Measurements from ENCODE around the gene GLTP. TPM values are rescaled to one million over a fixed set of nuclear protein-coding genes. Genes with fewer than 3 reads are reported as not detected.
"Not testable (repeated sequence)": the region's sequence is repeated elsewhere in the genome, so short reads cannot be mapped to it uniquely, and the experiment has no call there.

GLTP gene
- total RNA-seq, 1 donor from 2014 or later = 42.8 TPM

DNA sequence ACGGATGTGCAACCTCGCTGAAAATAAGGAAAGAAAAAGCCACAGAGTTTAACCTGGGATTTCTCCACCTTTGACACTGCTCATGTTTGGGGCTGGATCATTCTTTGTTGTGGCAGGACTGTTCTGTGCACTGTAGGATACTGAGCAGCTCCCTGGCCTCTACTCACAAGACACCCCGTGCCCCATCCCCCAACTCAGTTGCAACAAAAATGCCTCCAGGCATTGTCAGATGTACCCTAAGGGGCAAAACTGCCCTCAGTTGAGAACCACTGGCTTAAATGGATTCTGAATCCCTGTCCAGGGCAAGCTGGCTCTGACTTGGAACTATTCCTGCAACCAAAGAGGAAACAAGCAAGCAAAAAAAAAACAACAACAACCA, 2.1 kb downstream of the GLTP start:
- DNase-seq (ENCODE audit: low read depth) = no peak

DNA sequence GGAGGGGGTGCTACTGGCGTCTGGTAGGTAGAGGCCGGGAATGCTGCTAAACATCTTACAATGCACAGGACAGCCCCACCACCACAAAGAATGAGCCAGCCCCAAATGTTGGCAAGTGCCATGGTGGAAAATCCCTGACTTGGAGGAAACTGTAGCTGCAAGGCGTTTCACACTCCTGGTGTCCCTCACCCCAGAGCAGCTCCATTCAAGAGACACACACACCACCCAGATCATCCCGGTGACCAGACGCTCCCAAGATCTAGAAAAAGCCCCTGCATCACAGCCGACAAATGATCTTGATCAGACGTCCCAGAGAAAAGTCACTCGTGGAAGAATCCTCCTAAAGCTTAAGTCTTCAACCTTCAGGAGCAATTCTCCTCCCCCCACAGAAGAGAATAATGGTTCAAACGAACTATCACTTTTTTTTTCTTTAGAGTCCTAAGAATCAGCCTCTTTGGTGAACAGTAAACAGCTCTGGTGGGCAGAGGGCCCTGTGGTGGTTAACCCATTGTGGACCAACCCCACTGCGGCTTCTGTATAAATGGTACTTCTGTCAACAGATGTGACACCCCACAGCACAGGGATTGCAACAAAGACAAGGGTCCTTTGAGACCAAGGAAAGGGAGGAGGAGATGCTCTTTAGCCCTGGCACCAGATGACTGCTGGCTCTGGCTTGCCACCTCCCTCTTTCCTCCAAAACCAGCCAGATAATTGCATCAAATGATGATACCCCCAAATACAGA, 2.7 kb downstream of the GLTP start:
- no peak for DNase-seq (ENCODE audit: low read depth)

DNA sequence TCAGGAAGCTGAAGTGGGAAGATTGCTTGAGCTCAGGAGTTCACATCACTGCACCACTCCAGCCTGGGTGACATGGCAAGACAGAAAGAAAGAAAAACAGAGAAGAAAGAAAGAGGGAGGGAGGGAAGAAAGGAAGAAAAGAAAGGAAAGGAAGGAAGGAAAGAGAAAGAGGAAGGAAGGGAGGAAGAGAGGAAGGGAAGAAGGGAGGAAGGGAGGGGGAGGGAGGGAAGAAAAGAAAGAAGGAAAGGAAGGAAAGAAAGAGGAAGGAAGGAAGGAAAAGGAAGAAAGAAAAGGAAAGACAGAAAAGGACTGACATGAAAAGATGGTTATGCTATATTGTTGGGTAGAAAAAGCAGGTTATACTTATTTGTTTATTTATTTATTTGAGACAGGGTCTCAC, 3.9 kb downstream of the GLTP start:
- DNase-seq (ENCODE audit: low read depth) = no peak

DNA sequence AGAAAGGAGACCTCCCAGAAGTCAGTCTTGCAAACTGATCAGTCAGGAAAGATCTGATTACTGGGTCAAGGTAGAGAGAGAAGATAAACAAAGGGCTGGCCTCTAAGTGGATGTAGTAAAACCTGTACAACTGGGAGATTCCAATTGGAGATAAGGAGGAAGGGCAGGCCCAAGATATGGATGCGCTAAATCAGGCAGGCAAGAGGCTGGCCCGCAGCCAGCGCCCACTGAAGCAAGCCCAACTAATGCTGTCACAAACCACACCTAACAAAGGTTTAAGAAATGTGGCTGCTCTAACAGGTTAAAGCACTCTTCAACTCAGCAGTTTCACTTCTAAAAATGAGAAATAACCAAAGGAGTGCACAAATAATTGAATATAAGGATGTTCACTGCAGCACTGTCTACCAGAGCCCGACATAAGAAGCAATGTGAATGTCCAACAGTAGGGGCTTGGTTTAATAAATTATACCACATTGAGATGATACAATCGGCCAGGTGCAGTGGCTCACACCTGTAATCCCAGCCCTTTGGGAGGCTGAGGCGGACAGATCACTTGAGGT, 4.7 kb downstream of the GLTP start:
- no peak for DNase-seq (ENCODE audit: low read depth)

DNA sequence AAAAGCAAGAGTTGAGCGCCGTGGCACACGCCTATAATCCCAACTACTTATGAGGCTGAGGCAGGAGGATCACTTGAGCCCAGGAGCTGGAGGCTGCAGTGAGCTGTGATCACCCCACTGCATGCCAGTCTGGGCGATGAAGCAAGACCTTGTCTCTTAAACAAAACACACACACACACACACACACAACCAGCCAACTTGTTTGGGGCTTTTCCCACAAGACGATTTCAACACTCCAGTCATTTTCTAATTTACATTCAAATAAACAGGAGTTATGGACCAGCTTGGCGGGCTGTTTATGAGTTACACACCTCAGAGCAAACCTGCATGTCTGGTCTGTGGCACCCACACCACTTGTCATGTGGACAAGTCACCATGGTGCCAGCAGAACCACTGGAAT, 6.7 kb downstream of the GLTP start:
- DNase-seq (ENCODE audit: low read depth) = no peak

DNA sequence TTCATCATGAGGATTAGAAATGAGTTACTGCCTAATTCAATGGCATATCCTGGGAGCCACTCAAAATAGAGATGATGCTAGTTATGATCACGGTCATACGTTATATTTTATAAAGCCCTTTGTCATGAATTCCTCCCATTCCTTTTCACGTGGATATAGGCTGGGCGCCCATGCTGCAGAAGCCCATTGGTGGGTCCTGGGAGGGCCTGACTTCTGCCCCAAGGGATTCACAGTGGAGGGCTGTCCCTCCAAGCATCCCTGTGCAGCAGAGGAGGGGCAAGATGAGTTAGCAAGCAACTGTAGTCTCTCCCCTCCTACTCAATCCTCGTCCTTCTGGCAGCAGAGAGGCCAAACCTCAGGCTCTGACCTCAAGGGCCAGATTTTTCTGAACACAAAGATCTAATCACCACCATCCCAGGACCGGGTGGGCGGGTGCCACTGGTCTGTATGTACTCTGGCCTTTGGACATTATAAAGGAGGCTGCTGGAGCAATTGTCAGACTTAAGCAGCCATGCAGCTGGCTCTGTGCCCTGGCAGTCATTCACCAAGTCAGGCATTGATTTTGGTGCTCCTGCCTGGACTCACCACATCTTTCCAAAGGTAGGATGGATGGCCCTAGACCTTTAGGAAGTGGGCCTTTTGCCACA, 8.6 kb downstream of the GLTP start:
- DNase-seq (ENCODE audit: low read depth) = no peak

DNA sequence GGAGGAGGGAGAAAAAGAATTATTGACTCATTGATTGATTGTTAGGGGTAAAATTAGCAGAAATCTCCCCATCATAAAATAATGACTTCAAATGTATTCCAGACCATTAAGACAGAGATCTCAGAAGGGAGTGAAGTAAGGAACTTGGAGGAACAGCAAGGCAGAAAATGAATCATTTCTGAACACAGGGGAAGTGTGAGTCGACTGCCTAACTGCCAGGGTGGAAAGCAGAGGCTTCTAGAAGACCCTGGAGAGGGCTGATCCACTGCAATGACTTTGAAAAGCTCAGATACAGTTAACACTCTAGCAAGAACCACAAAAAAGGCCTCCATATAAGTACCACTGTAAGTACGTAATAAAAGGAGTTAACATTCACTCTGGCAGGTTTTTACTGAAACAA, 9.7 kb downstream of the GLTP start:
- no peak for DNase-seq (ENCODE audit: low read depth)

DNA sequence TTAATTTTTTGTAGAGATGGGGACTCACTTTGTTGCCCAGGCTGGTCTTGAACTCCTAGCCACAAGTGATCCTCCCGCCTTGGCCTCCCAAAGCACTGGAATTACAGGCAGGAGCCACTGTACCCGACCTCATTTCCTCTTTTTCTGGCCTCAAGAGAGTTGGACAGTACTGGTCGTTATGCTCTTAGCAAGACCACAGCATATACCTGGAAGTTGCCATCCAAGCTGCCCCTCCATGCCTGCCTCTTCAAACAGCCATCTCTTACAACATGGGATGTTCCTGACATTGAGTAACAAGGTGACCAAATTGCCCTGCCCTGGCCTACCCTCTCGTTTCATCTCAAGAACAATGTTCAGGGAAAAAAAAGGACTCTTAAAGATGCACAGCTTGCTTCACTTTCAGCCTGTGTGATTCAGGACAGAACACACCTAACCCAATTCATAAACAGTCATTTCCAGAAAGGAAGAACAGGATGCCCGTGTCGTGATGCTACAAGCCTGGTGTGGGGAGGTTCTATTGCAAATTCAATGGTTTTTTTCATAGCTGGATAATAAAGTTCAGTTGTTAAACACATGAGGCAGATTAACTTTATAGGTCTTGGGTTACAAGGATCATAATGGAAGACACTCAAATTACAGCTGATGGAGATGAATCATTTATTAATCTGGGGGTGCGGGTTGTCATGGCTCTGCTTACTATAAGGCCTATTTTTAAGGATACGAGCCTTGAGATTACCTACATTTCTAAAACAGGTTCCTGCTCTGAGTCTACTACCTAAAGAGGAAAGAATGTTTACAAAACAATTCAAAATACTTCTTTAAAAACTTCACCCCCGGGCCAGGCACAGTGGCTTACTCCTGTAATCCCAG, 11.9 kb downstream of the GLTP start:
- no peak for DNase-seq (ENCODE audit: low read depth)

DNA sequence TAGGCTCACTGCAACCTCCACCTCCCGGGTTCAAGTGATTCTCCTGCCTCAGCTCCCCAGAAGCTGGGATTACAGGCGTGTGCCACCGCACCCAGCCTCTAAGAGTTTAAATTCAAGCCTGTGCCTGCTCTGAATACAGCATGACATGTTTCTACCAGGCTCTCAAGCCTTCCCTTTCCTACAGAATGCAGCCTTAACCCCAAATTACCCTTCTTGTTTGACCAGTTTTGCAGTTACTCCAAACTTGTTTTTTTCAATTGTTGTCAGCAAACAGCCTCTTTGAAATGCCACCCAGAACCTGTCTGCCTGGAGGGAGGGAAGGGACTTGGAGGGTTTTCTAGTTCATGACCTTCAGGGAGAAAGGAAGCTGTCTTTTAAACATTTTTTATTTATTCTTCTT, 15.4 kb downstream of the GLTP start:
- DNase-seq (ENCODE audit: low read depth) = no peak

DNA sequence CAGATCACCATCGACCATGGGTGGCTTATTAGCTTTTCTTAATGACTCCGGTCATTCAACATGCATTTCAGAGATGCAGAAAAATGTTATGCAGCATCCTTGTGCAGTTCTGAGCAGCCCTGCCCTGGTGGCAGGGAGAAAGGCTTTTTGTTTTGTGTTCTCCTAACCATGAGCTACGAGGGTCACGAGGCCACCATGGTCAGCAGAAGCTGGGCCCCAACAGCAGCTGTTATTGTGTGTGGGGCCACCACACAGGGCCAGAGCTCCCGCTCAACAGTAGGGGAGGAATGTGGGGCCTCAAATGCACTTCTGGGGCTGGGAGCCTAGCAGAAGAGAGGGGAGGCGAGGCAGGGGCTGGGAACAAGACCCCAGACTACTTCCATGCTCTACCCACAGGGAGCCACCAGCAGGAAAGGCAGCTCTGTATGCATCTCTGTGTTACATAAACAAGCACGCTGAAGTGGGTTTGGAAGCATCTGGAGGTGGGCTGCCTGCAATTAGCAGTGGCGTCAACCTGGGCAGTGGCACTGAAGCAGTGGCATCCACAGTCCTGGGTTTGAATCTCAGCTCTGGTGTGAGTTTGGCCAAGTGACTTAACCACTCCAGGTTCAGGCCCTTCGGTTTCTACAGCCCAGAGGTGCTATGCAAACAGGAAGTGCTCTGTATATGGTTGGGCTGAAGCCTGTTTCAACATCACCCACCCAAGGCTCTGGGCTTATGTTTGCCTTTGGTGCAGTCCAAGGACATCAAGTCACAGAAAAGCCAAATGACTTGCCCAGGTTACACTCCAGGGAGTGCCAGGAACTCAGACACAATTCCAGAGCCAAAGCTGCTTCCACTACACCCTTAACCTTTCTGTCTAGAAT, 16.3 kb downstream of the GLTP start:
- peak; percentile 38 for DNase-seq (ENCODE audit: low read depth)

DNA sequence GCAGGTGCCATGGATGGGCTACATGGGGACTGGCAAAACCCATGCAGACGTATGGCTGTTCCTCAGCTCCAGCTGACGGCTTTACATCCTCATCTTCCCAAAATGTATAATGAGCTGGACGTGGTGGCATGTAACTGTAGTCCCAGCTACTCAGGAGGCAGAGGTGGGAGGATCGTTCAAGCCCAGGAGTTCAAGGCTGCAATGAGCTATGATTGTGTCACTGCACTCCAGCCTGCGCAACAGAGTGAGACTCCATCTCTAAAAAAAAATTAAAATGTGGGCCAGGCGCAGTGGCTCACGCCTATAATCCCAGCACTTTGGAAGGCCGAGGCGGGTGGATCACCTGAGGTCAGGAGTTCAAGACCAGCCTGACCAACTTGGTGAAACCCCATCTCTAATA, 17.9 kb downstream of the GLTP start:
- not testable (repeated sequence) for DNase-seq (ENCODE audit: low read depth)

DNA sequence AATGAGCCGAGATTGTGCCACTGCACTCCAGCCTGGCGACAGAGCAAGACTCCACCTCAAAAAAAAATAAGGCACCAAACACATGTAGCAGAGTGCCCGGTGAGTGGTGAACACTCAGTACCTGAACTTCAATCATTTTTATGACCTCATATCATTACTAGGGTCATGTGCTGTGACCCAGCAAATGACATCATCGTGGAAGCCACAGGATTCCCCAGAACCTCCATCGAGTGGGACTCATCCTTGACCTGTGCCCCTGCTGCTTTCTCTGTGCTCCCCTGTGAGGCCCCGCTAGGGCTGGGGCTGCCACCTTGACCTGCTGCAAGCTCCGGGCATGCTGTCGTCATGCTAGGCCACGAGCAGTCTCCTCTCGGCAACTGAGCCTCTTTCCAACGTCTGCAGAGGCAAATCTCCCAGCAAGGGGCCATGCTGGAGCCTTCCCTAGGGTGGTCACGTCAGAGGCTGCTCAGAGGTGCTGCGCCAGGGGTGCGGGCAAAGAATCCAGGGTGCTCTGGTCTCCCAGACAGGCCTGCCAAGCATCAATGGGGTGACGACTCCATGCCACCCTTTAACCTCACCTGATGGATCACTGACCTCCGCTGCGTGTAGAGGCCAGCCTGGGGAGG, 18.5 kb downstream of the GLTP start:
- no peak for DNase-seq (ENCODE audit: low read depth)

DNA sequence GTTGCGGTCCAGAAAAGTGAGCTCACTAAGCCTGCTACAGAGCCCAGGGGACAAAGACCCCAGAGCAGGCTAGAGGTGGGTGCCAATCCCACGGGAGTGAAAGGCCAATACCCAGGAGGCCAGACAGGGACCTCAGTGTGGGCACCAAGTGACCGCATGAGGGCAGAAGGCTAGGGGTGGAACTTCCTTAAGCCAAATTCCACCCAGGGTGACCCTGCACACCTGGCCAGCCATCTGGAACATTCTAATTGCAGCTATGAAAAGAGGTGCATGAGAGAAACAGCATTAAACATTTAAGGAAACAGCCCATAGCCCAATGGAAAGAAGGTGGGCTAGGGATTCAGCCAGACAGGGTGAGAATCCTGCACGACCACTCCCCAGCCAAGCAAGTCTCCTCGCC, 19.4 kb downstream of the GLTP start:
- no peak for DNase-seq (ENCODE audit: low read depth)

DNA sequence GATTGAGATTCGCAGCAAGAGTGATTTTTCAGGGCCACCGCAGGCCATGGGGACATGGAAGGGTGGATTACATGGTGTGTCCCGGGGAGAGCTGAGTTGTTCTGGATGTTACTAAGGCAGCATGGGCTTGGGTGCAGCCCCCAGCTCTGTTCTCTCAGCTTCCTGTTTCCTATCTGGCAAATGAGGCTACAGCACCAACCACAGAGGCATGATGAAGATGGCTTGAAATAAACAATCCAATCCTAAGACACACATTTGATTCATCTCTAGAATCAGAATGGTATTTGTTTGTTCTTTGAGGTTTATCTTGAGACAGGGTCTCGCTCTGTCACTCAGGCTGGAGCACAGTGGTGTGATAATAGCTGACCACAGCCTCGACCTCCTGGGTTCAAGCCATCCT, 21.6 kb downstream of the GLTP start:
- DNase-seq (ENCODE audit: low read depth) = no peak

DNA sequence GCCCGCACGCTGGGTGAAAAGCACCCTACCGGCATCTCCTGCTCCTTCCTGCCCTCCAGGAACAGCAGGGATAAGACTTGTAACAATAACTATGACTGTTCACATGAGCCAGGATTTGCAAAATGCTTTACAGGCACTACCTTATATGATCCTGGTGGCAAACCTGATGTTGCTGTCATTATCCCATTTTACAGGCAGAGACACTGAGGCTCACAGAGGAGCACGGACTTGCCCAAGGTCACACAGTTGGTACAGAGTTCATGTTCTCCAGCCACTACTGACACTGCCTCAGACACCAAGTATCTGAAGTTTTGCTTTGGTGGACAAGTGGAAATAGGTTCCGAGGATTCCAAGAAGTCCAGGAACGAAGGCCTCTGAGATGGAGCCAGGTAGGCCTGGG, 22.6 kb downstream of the GLTP start:
- DNase-seq (ENCODE audit: low read depth) = no peak

DNA sequence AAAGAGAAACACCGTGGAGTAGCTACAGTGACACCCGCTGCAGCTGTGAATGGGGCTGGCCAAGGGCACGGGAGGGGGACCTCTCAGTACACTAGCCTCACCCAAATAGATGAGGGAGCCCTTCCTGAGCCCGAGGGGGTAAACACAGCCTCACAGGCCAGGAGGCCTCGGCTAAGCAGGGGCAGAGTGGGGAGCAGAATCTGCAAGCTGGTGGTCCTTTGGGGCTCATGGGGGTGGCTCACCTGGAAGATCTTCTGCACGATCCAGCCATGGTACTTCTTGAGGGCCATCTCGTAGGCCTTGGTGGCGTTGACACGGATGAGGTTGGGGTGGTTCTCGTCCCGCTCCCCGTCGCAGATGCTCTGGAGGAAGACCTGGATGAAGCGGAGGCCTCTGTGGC, 25.0 kb downstream of the GLTP start:
- no peak for DNase-seq (ENCODE audit: low read depth)

DNA sequence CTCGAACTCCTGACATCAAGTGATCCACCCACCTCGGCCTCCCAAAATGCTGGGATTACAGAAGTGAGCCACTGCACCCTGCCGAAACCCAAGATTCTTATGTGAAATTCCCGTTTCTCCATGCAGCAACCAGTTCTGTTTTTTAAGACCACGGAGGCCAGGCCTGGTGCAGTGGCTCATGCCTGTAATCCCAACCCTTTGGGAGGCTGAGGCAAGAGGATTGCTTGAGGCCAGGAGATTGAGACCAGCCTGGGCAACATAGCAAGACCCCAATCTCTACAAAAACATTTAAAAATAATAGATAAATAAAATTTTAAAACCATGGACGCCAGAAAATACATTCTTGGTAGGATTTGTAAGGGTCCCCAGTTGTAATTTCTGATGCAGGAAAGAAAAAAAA, 29.8 kb downstream of the GLTP start:
- not testable (repeated sequence) for DNase-seq (ENCODE audit: low read depth)

DNA sequence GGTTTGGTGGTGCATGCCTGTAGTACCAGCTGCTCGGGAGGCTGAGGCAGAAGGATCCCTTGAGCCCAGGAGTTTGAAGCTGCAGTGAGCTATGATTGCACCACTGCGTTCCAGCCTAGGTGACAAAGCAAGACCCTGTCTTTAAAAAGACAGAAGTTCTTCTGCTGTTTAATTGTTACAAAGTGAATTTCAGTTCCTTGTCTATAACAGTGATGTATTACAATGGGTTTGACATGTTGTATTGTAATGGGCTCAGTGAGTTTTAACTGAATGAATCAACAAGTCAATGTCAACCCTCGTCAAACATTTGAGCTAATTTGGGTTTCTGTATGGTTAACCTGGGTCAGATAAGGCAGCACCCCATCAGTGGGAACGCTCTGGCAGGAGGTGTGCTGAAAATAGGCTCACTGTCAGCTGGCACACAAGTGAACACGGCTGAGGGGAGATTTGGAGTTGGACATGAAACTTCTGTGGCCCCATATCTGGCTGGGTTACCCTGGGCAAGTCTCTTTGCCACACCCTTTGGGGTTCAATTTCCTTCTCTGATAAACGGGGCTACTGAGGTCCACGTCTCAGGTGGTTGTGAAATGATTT, 33.1 kb downstream of the GLTP start:
- DNase-seq (ENCODE audit: low read depth) = no peak

DNA sequence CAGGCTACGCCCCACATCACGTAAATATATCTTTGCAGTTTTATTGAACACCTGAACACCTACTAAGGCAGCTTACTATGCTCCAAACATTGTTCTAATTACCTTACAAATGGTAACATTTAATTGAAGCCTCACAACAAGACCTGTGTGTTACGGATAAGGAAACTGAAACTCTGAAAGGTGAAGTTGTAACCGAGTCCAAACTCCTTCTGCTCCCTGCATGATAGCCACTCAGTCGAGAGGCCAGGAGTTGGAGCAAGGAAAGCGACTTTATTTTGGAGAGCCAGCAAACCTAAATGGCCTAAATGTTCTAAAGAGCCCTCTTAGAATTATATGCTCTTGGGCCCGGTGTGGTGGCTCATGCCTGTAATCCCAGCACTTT, 34.5 kb downstream of the GLTP start:
- DNase-seq (ENCODE audit: low read depth) = no peak
